ENCODE results near the gene ZNF415.
"Not testable (repeated sequence)": the region's sequence is repeated elsewhere in the genome, so short reads cannot be mapped to it uniquely, and the experiment has no call there.

Gene ZNF415

GRCh38 chr19:53132141-53132991 lies at the start of gene ZNF415:
ZNF415 (minus strand) TSS chr19:53132910; CDS start chr19:53122676, 10,234 bp downstream.
- no peak for DNase-seq

- DNase-seq, result no peak
Measured at GRCh38 chr19:53182202-53182601, 49.5 kb upstream of the ZNF415 start.

- no peak for DNase-seq
Measured at GRCh38 chr19:53177986-53178385, 45.3 kb upstream of the ZNF415 start.

GRCh38 chr19:53172889-53173288 lies 40.2 kb upstream of the ZNF415 start:
- DNase-seq, result no peak

GRCh38 chr19:53165691-53166091 lies 33.0 kb upstream of the ZNF415 start:
- DNase-seq, result no peak

- no peak for DNase-seq
Measured at GRCh38 chr19:53161123-53161522, 28.4 kb upstream of the ZNF415 start.

- DNase-seq, result no peak
Measured at GRCh38 chr19:53160350-53160749, 27.6 kb upstream of the ZNF415 start.

GRCh38 chr19:53158119-53158656 lies 25.5 kb upstream of the ZNF415 start:
- DNase-seq, result no peak

- DNase-seq, result no peak
Measured at GRCh38 chr19:53157626-53158025, 24.9 kb upstream of the ZNF415 start.

GRCh38 chr19:53156850-53157249 lies 24.1 kb upstream of the ZNF415 start:
- DNase-seq, result no peak

GRCh38 chr19:53147645-53148044 lies 14.9 kb upstream of the ZNF415 start:
- no peak for DNase-seq

- no peak for DNase-seq
Measured at GRCh38 chr19:53140351-53140750, 7.6 kb upstream of the ZNF415 start.

- DNase-seq, result no peak
Measured at GRCh38 chr19:53136432-53136831, 3.7 kb upstream of the ZNF415 start.

GRCh38 chr19:53131727-53132126 lies 983 bp downstream of the ZNF415 start:
- no peak for DNase-seq

- DNase-seq, result no peak
Measured at GRCh38 chr19:53131085-53131590, 1.6 kb downstream of the ZNF415 start.

GRCh38 chr19:53130506-53130905 lies 2.2 kb downstream of the ZNF415 start:
- no peak for DNase-seq

GRCh38 chr19:53126733-53127526 lies 5.8 kb downstream of the ZNF415 start:
- not testable (repeated sequence) for DNase-seq

- no peak for DNase-seq
Measured at GRCh38 chr19:53123400-53123799, 9.3 kb downstream of the ZNF415 start.

GRCh38 chr19:53112286-53112685 lies 20.4 kb downstream of the ZNF415 start:
- DNase-seq, result no peak

GRCh38 chr19:53109527-53109926 lies 23.2 kb downstream of the ZNF415 start:
- DNase-seq, result no peak

GRCh38 chr19:53103234-53104203 lies 29.2 kb downstream of the ZNF415 start, which contains the start of gene ZNF160:
ZNF160 (minus strand) TSS chr19:53103422; CDS start chr19:53086276, 17,146 bp downstream.
- peak; percentile 90 for DNase-seq

- DNase-seq, result peak; percentile 10
Measured at GRCh38 chr19:53102756-53103233, 29.9 kb downstream of the ZNF415 start.

Data from NCI-H510A (cell line).